Keratinocyte (primary cell): ENCODE measurements around the gene POLDIP2.

Source experiments
- CTCF ChIP-seq, 3 experiments: IDR thresholded peaks in 1 of 3; conservative IDR thresholded peaks in 1 of 3; optimal IDR thresholded peaks in 1 of 3; 2 replicates in 2 of 3; 3 replicates in 1 of 3; pipeline versions ENCODE3 to v1.5.1; 2011; ENCODE audit warnings: low read length in 3 of 3, mild to moderate bottlenecking in 3 of 3, moderate library complexity in 2 of 3, control low read depth in 1 of 3, inconsistent platforms in 1 of 3; ENCODE audit not compliant: insufficient read depth in 2 of 3; ENCODE audit errors: extremely low read depth in 1 of 3
- EZH2 ChIP-seq: IDR thresholded peaks from one replicate; pipeline ENCODE4 v1.6.1; 2012; ENCODE audit warnings: inconsistent platforms, mild to moderate bottlenecking, low read length, moderate library complexity

- peak; percentile 81 for TF ChIP-seq EZH2
- no peak for TF ChIP-seq CTCF (optimal IDR thresholded peaks at IDR 0.05 in 1 of 3, IDR thresholded peaks at IDR 0.05 in 1 of 3, conservative IDR thresholded peaks at IDR 0.05 in 1 of 3; ENCODE audit: extremely low read depth in 1 of 3, insufficient read depth in 2 of 3, low read length in 3 of 3)
Measured at GRCh38 chr17:28384281-28385036, 27.1 kb upstream of the POLDIP2 start.
